ENCODE measurements around the gene CCDC112. TPM values are rescaled to one million over a fixed set of nuclear protein-coding genes. Genes with fewer than 3 reads are reported as not detected.

CCDC112 gene
- total RNA-seq, 1 donor from 2014 or later = 7.8 TPM

GRCh38 chr5:115325296-115325959, 29.0 kb upstream of the CCDC112 start:
- Mint-ChIP-seq H3K27ac (ENCODE audit: unreplicated experiment) (no peak overlapping the region), H3K4me3 (ENCODE audit: unreplicated experiment) (no peak overlapping the region), H3K4me1 (ENCODE audit: unreplicated experiment) (no peaks in the 10 kb centered on the region), H3K36me3 (ENCODE audit: unreplicated experiment) (no peaks in the 10 kb centered on the region), H3K9me3 (ENCODE audit: unreplicated experiment) (peaks cover 5% of the 10 kb centered on the region), H3K27me3 (ENCODE audit: unreplicated experiment) (peaks cover 15% of the 10 kb centered on the region)
- no peak for DNase-seq (ENCODE audit: extremely low spot score, unreplicated experiment)
- TF ChIP-seq CTCF (IDR thresholded peaks at IDR 0.05) = no peak

- peaks cover 25% of the 10 kb centered on the region for H3K27me3 Mint-ChIP-seq (ENCODE audit: unreplicated experiment)
- no peaks in the 10 kb centered on the region for H3K36me3 Mint-ChIP-seq (ENCODE audit: unreplicated experiment)
- peaks cover 5% of the 10 kb centered on the region for H3K9me3 Mint-ChIP-seq (ENCODE audit: unreplicated experiment)
- no peak for DNase-seq (ENCODE audit: extremely low spot score, unreplicated experiment)
- no peak overlapping the region for H3K27ac Mint-ChIP-seq (ENCODE audit: unreplicated experiment)
- H3K4me3 Mint-ChIP-seq (ENCODE audit: unreplicated experiment) = no peak overlapping the region
- TF ChIP-seq CTCF (IDR thresholded peaks at IDR 0.05) = no peak
- H3K4me1 Mint-ChIP-seq (ENCODE audit: unreplicated experiment) = no peaks in the 10 kb centered on the region
Observed at GRCh38 chr5:115324021-115324420, 27.6 kb upstream of the CCDC112 start.

- H3K27ac Mint-ChIP-seq (ENCODE audit: unreplicated experiment) = no peak overlapping the region
- H3K4me1 Mint-ChIP-seq (ENCODE audit: unreplicated experiment) = no peaks in the 10 kb centered on the region
- TF ChIP-seq CTCF (IDR thresholded peaks at IDR 0.05) = no peak
- H3K27me3 Mint-ChIP-seq (ENCODE audit: unreplicated experiment) = peaks cover 31% of the 10 kb centered on the region
- H3K9me3 Mint-ChIP-seq (ENCODE audit: unreplicated experiment) = peaks cover 5% of the 10 kb centered on the region
- H3K4me3 Mint-ChIP-seq (ENCODE audit: unreplicated experiment) = no peak overlapping the region
- DNase-seq (ENCODE audit: extremely low spot score, unreplicated experiment) = no peak
- no peaks in the 10 kb centered on the region for H3K36me3 Mint-ChIP-seq (ENCODE audit: unreplicated experiment)
Observed at GRCh38 chr5:115322729-115323128, 26.3 kb upstream of the CCDC112 start.

- Mint-ChIP-seq H3K4me1 (ENCODE audit: unreplicated experiment) (no peaks in the 10 kb centered on the region), H3K4me3 (ENCODE audit: unreplicated experiment) (no peak overlapping the region), H3K36me3 (ENCODE audit: unreplicated experiment) (no peaks in the 10 kb centered on the region), H3K27me3 (ENCODE audit: unreplicated experiment) (peaks cover 40% of the 10 kb centered on the region), H3K27ac (ENCODE audit: unreplicated experiment) (no peak overlapping the region), H3K9me3 (ENCODE audit: unreplicated experiment) (peaks cover 5% of the 10 kb centered on the region)
- TF ChIP-seq CTCF (IDR thresholded peaks at IDR 0.05) = no peak
- DNase-seq (ENCODE audit: extremely low spot score, unreplicated experiment) = no peak
Observed at GRCh38 chr5:115321309-115321708, 24.9 kb upstream of the CCDC112 start.

GRCh38 chr5:115320515-115320914, 24.1 kb upstream of the CCDC112 start:
- no peak overlapping the region for H3K27ac Mint-ChIP-seq (ENCODE audit: unreplicated experiment)
- TF ChIP-seq CTCF (IDR thresholded peaks at IDR 0.05) = no peak
- H3K27me3 Mint-ChIP-seq (ENCODE audit: unreplicated experiment) = peaks cover 48% of the 10 kb centered on the region
- no peaks in the 10 kb centered on the region for H3K36me3 Mint-ChIP-seq (ENCODE audit: unreplicated experiment)
- no peak overlapping the region for H3K4me3 Mint-ChIP-seq (ENCODE audit: unreplicated experiment)
- peaks cover 5% of the 10 kb centered on the region for H3K9me3 Mint-ChIP-seq (ENCODE audit: unreplicated experiment)
- DNase-seq (ENCODE audit: extremely low spot score, unreplicated experiment) = no peak
- no peaks in the 10 kb centered on the region for H3K4me1 Mint-ChIP-seq (ENCODE audit: unreplicated experiment)

Data from osteocyte (in vitro differentiated cells).